Measurements from ENCODE around the gene VPS72.

VPS72 gene

GRCh38 chr1:151166505-151166956, 23.5 kb downstream of the VPS72 start:
- ATAC-seq (replicated peaks), result peak; percentile 37 to 46
- Mint-ChIP-seq H3K9me3 (no peaks in the 10 kb centered on the region), H3K27me3 (no peaks in the 10 kb centered on the region), H3K36me3 (peaks cover 36 to 52% of the 10 kb centered on the region in 2 donors), H3K4me1 (peaks cover 26 to 56% of the 10 kb centered on the region in 2 donors), H3K4me3 (peak overlapping the region; percentile 92 to 94), H3K27ac (peak overlapping the region; percentile 96)
- DNase-seq, result no peak

- H3K27ac Mint-ChIP-seq, result peak within 1 kb of the TSS; percentile 96
- H3K4me1 Mint-ChIP-seq, result peaks cover 26 to 59% of the 10 kb centered on the region in 2 donors
- ATAC-seq (replicated peaks), result peak; percentile 94 to 95
- no peaks in the 10 kb centered on the region for H3K9me3 Mint-ChIP-seq
- DNase-seq, result peak; percentile 97
- H3K36me3 Mint-ChIP-seq, result peaks cover 32 to 51% of the 10 kb centered on the region in 2 donors
- no peaks in the 10 kb centered on the region for H3K27me3 Mint-ChIP-seq
- peak within 1 kb of the TSS; percentile 92 to 94 for H3K4me3 Mint-ChIP-seq
These were observed 24.1 kb downstream of the VPS72 start, which contains the start of the genes LYSMD1 and SCNM1 for GRCh38 chr1:151165738-151166504. LYSMD1 (minus strand) TSS chr1:151165902; CDS start chr1:151165258, 644 bp downstream. SCNM1 (plus strand) TSS chr1:151166144; CDS start chr1:151166153, 9 bp downstream.

- ATAC-seq (replicated peaks) (peak in 1 of 2 donors; percentile 2), DNase-seq (no peak)
- Mint-ChIP-seq H3K4me1 (peaks cover 26 to 63% of the 10 kb centered on the region in 2 donors), H3K27ac (peak overlapping the region; percentile 96), H3K36me3 (peaks cover 31 to 50% of the 10 kb centered on the region in 2 donors), H3K27me3 (no peaks in the 10 kb centered on the region), H3K9me3 (no peaks in the 10 kb centered on the region), H3K4me3 (peak overlapping the region; percentile 92 to 94)
These were observed 24.7 kb downstream of the VPS72 start for GRCh38 chr1:151165281-151165737.

- Mint-ChIP-seq H3K27me3 (no peaks in the 10 kb centered on the region), H3K4me3 (peak overlapping the region; percentile 92 to 94), H3K4me1 (peaks cover 27 to 67% of the 10 kb centered on the region in 2 donors), H3K27ac (peak overlapping the region; percentile 96), H3K9me3 (no peaks in the 10 kb centered on the region), H3K36me3 (peaks cover 31 to 53% of the 10 kb centered on the region in 2 donors)
- ATAC-seq (replicated peaks) (no peak), DNase-seq (no peak)
These were observed 25.2 kb downstream of the VPS72 start for GRCh38 chr1:151164732-151165280.

- peak overlapping the region; percentile 58 to 74 for H3K4me3 Mint-ChIP-seq
- H3K4me1 Mint-ChIP-seq, result peaks cover 27 to 66% of the 10 kb centered on the region in 2 donors
- ATAC-seq (replicated peaks) (peak in 1 of 2 donors; percentile 4), DNase-seq (no peak)
- H3K27ac Mint-ChIP-seq, result peak overlapping the region; percentile 98
- no peaks in the 10 kb centered on the region for H3K27me3 Mint-ChIP-seq
- H3K9me3 Mint-ChIP-seq, result no peaks in the 10 kb centered on the region
- peaks cover 23 to 49% of the 10 kb centered on the region in 2 donors for H3K36me3 Mint-ChIP-seq
These were observed 30.6 kb downstream of the VPS72 start for GRCh38 chr1:151159373-151159772.

- Mint-ChIP-seq H3K27ac (peak overlapping the region; percentile 98), H3K36me3 (peaks cover 23 to 49% of the 10 kb centered on the region in 2 donors), H3K27me3 (no peaks in the 10 kb centered on the region), H3K9me3 (no peaks in the 10 kb centered on the region), H3K4me3 (peak overlapping the region; percentile 96 to 100), H3K4me1 (peaks cover 24 to 61% of the 10 kb centered on the region in 2 donors)
- DNase-seq (no peak), ATAC-seq (replicated peaks) (peak; percentile 15 to 22)
These were observed 31.2 kb downstream of the VPS72 start for GRCh38 chr1:151158751-151159251.

- Mint-ChIP-seq H3K36me3 (peaks cover 23 to 49% of the 10 kb centered on the region in 2 donors), H3K27me3 (no peaks in the 10 kb centered on the region), H3K27ac (peak overlapping the region; percentile 98), H3K9me3 (no peaks in the 10 kb centered on the region), H3K4me1 (peaks cover 24 to 61% of the 10 kb centered on the region in 2 donors), H3K4me3 (peak overlapping the region; percentile 96 to 100)
- DNase-seq (no peak), ATAC-seq (replicated peaks) (peak; percentile 29 to 37)
These were observed 31.7 kb downstream of the VPS72 start for GRCh38 chr1:151158326-151158725.

GRCh38 chr1:151157067-151157531, 32.9 kb downstream of the VPS72 start:
- peak overlapping the region; percentile 98 for H3K27ac Mint-ChIP-seq
- ATAC-seq (replicated peaks) (peak; percentile 44), DNase-seq (no peak)
- H3K36me3 Mint-ChIP-seq, result peaks cover 23 to 43% of the 10 kb centered on the region in 2 donors
- H3K9me3 Mint-ChIP-seq, result no peaks in the 10 kb centered on the region
- H3K27me3 Mint-ChIP-seq, result no peaks in the 10 kb centered on the region
- H3K4me1 Mint-ChIP-seq, result peaks cover 24 to 55% of the 10 kb centered on the region in 2 donors
- H3K4me3 Mint-ChIP-seq, result peak overlapping the region; percentile 96 to 100

GRCh38 chr1:151156515-151156819, 33.5 kb downstream of the VPS72 start, which contains the start of gene TNFAIP8L2:
TNFAIP8L2 (plus strand) TSS chr1:151156649; CDS start chr1:151158698, 2,049 bp downstream.
- DNase-seq, result peak; percentile 57
- peak within 1 kb of the TSS; percentile 98 for H3K27ac Mint-ChIP-seq
- peak within 1 kb of the TSS; percentile 96 to 100 for H3K4me3 Mint-ChIP-seq
- H3K4me1 Mint-ChIP-seq, result peaks cover 24 to 52% of the 10 kb centered on the region in 2 donors
- H3K27me3 Mint-ChIP-seq, result no peaks in the 10 kb centered on the region
- ATAC-seq (replicated peaks), result peak; percentile 85 to 89
- no peaks in the 10 kb centered on the region for H3K9me3 Mint-ChIP-seq
- H3K36me3 Mint-ChIP-seq, result peaks cover 23 to 39% of the 10 kb centered on the region in 2 donors

- no peaks in the 10 kb centered on the region for H3K36me3 Mint-ChIP-seq
- no peak overlapping the region for H3K4me3 Mint-ChIP-seq
- H3K27ac Mint-ChIP-seq, result no peak overlapping the region
- ATAC-seq (replicated peaks), result no peak
- peaks cover 20 to 37% of the 10 kb centered on the region in 2 donors for H3K4me1 Mint-ChIP-seq
- H3K27me3 Mint-ChIP-seq, result peaks cover 19 to 22% of the 10 kb centered on the region in 2 donors
- DNase-seq, result no peak
- H3K9me3 Mint-ChIP-seq, result no peaks in the 10 kb centered on the region
These were observed 42.3 kb downstream of the VPS72 start for GRCh38 chr1:151147665-151148064.

- H3K36me3 Mint-ChIP-seq, result no peaks in the 10 kb centered on the region
- DNase-seq (no peak), ATAC-seq (replicated peaks) (no peak)
- H3K27ac Mint-ChIP-seq, result peak overlapping the region; percentile 77
- peaks cover 19 to 22% of the 10 kb centered on the region in 2 donors for H3K27me3 Mint-ChIP-seq
- peak overlapping the region; percentile 84 to 97 for H3K4me3 Mint-ChIP-seq
- H3K9me3 Mint-ChIP-seq, result no peaks in the 10 kb centered on the region
- peaks cover 24 to 42% of the 10 kb centered on the region in 2 donors for H3K4me1 Mint-ChIP-seq
These were observed 42.9 kb downstream of the VPS72 start for GRCh38 chr1:151147132-151147503.

- Mint-ChIP-seq H3K9me3 (no peaks in the 10 kb centered on the region), H3K4me1 (peaks cover 24 to 44% of the 10 kb centered on the region in 2 donors), H3K36me3 (no peaks in the 10 kb centered on the region), H3K27ac (peak within 1 kb of the TSS; percentile 77), H3K4me3 (peak within 1 kb of the TSS; percentile 84 to 97), H3K27me3 (peaks cover 19 to 22% of the 10 kb centered on the region in 2 donors)
- DNase-seq (peak; percentile 79), ATAC-seq (replicated peaks) (peak; percentile 98 to 99)
These were observed 43.4 kb downstream of the VPS72 start, which contains the start of gene SEMA6C for GRCh38 chr1:151146412-151147131. SEMA6C (minus strand) TSS chr1:151146631; CDS start chr1:151142621, 4,010 bp downstream.

GRCh38 chr1:151146072-151146411, 44.0 kb downstream of the VPS72 start:
- Mint-ChIP-seq H3K4me1 (peaks cover 24 to 44% of the 10 kb centered on the region in 2 donors), H3K36me3 (no peaks in the 10 kb centered on the region), H3K27ac (peak overlapping the region; percentile 77), H3K4me3 (peak overlapping the region; percentile 84 to 97), H3K27me3 (peaks cover 19 to 22% of the 10 kb centered on the region in 2 donors), H3K9me3 (no peaks in the 10 kb centered on the region)
- ATAC-seq (replicated peaks) (peak; percentile 6 to 10), DNase-seq (no peak)
